IMR-90 (cell line): ENCODE results near the gene CCR5AS.

Experiments used
- ATAC-seq: fragments of 200-7000 bp; cut with Tn5 transposase; 2 replicates; pipeline ENCODE4 v1.9.1; 2020; ENCODE audit warnings: low read depth, mild to moderate bottlenecking, moderate library complexity
- BruUV-seq: library from RNA; stranded (reverse); fragments of 400-500 nt; replicated peaks from 2 replicates; lab custom pipeline; 2021; lab: Mats Ljungman, UMichigan
- CTCF ChIA-PET: fragments of 300-600 bp; formaldehyde crosslinking; extraction: SDS; loops from one replicate; lab custom pipeline; 2021; ENCODE audit warnings: antibody characterized with exemption; lab: Yijun Ruan, JAX
- POLR2A ChIA-PET: fragments of 300-600 bp; sonication (Branson Sonifier 250); formaldehyde crosslinking; loops from one replicate; lab custom pipeline; 2022; ENCODE audit warnings: antibody characterized with exemption; ENCODE audit not compliant: unreplicated experiment; lab: Charles Lee
- DNase-seq: peaks from one replicate; pipeline ENCODE4 v3.0.0; 2013
- H2AFZ ChIP-seq: replicated peaks from 2 replicates; pipeline ENCODE3; 2013; ENCODE audit warnings: low read length, mild to moderate bottlenecking; ENCODE audit not compliant: poor library complexity
- H2AK5ac ChIP-seq: 2 replicates; pipeline ENCODE4 v1.6.1; 2013; ENCODE audit warnings: low read depth, low read length, inconsistent platforms
- H2AK9ac ChIP-seq: replicated peaks from 2 replicates; pipeline ENCODE3; 2013; ENCODE audit warnings: mild to moderate bottlenecking, low read depth, low read length, moderate library complexity; ENCODE audit not compliant: poor library complexity
- H2BK120ac ChIP-seq: 2 replicates; pipeline ENCODE4 v1.6.1; 2013; ENCODE audit warnings: low read depth, low read length, inconsistent platforms
- H2BK15ac ChIP-seq: 3 replicates; pipeline ENCODE4 v1.6.1; 2013; ENCODE audit warnings: low read depth, low read length, inconsistent platforms
- H2BK20ac ChIP-seq: 2 replicates; pipeline ENCODE4 v1.6.1; 2013; ENCODE audit warnings: low read depth, mild to moderate bottlenecking, inconsistent platforms, low read length, moderate library complexity
- H2BK5ac ChIP-seq: 2 replicates; pipeline ENCODE4 v1.6.1; 2013; ENCODE audit warnings: mild to moderate bottlenecking, low read depth, low read length, inconsistent platforms; ENCODE audit not compliant: poor library complexity, severe bottlenecking
- H3K14ac ChIP-seq: replicated peaks from 2 replicates; pipeline ENCODE4 v1.6.1; 2013; ENCODE audit warnings: low read depth, low read length, inconsistent platforms
- H3K18ac ChIP-seq: 2 replicates; pipeline ENCODE4 v1.6.1; 2013; ENCODE audit warnings: low read depth, low read length, control low read depth
- H3K23ac ChIP-seq: 2 replicates; pipeline ENCODE4 v1.6.1; 2013; ENCODE audit warnings: low read depth, low read length, inconsistent platforms
- H3K27ac ChIP-seq: 2 replicates; pipeline ENCODE4 v1.5.1; 2013; ENCODE audit warnings: mild to moderate bottlenecking, control low read depth, low read length; ENCODE audit not compliant: insufficient read depth
- H3K27me3 ChIP-seq: 2 replicates; pipeline ENCODE4 v1.6.1; 2013; ENCODE audit warnings: low read length; ENCODE audit not compliant: control insufficient read depth, insufficient read depth
- H3K36me3 ChIP-seq: 2 replicates; pipeline ENCODE4 v1.6.1; 2013; ENCODE audit warnings: low read length, mixed read lengths; ENCODE audit not compliant: control insufficient read depth, insufficient read depth
- H3K4ac ChIP-seq: 2 replicates; pipeline ENCODE4 v1.6.1; 2013; ENCODE audit warnings: low read depth, low read length, inconsistent platforms
- H3K4me1 ChIP-seq: 2 replicates; pipeline ENCODE4 v1.6.1; 2013; ENCODE audit warnings: low read length, mixed read lengths; ENCODE audit not compliant: control insufficient read depth, insufficient read depth
- H3K4me2 ChIP-seq: 2 replicates; pipeline ENCODE4 v1.6.1; 2013; ENCODE audit warnings: low read depth, mild to moderate bottlenecking, control low read depth, low read length, moderate library complexity
- H3K4me3 ChIP-seq: 2 replicates; pipeline ENCODE4 v1.5.1; 2013; ENCODE audit warnings: low read depth, mild to moderate bottlenecking, control low read depth, low read length, moderate library complexity; ENCODE audit not compliant: insufficient read depth
- H3K56ac ChIP-seq: 2 replicates; pipeline ENCODE4 v1.6.1; 2013; ENCODE audit warnings: low read length, inconsistent platforms; ENCODE audit not compliant: insufficient read depth; ENCODE audit errors: extremely low read depth
- H3K79me1 ChIP-seq, 2 experiments: 2 replicates each; pipeline ENCODE4 v1.6.1; 2013; ENCODE audit warnings: low read length in 2 of 2, inconsistent platforms in 1 of 2, low read depth in 1 of 2
- H3K9ac ChIP-seq: 2 replicates; pipeline ENCODE4 v1.6.1; 2013; ENCODE audit warnings: low read depth, low read length, control low read depth
- H3K9me1 ChIP-seq: 2 replicates; pipeline ENCODE4 v1.6.1; 2013; ENCODE audit warnings: low read length, inconsistent platforms; ENCODE audit not compliant: insufficient read depth
- H3K9me3 ChIP-seq: 2 replicates; pipeline ENCODE4 v1.6.1; 2013; ENCODE audit warnings: low read length; ENCODE audit not compliant: control insufficient read depth, insufficient read depth
- H4K20me1 ChIP-seq: 2 replicates; pipeline ENCODE4 v1.6.1; 2013; ENCODE audit warnings: low read length, inconsistent platforms; ENCODE audit not compliant: insufficient read depth
- H4K5ac ChIP-seq: 2 replicates; pipeline ENCODE4 v1.6.1; 2013; ENCODE audit warnings: mild to moderate bottlenecking, low read depth, low read length, control low read depth
- H4K8ac ChIP-seq, 2 experiments: 2 replicates each; pipeline ENCODE4 v1.6.1; 2013; ENCODE audit warnings: low read depth in 2 of 2, low read length in 2 of 2, control low read depth in 1 of 2, inconsistent platforms in 1 of 2
- H4K91ac ChIP-seq: 2 replicates; pipeline ENCODE4 v1.6.1; 2013; ENCODE audit warnings: low read depth, low read length, inconsistent platforms; ENCODE audit not compliant: insufficient read depth
- BHLHE40 ChIP-seq: fragments of 150-350 bp; IDR thresholded peaks from 2 replicates; pipeline ENCODE4 v1.6.1; 2016; ENCODE audit warnings: mild to moderate bottlenecking, low read depth, low read length
- CEBPB ChIP-seq: IDR thresholded peaks from 2 replicates; pipeline ENCODE4 v1.6.1; 2012; ENCODE audit warnings: low read depth, low read length, improper control_type of control experiment
- NFE2L2 ChIP-seq: fragments of 150-350 bp; IDR thresholded peaks from 2 replicates; pipeline ENCODE4 v1.6.1; 2016; ENCODE audit warnings: low read depth, mild to moderate bottlenecking, low read length
- POLR2A ChIP-seq: IDR thresholded peaks from 2 replicates; pipeline ENCODE4 v1.6.1; 2012; ENCODE audit warnings: mild to moderate bottlenecking, low read depth, low read length
- RFX5 ChIP-seq: IDR thresholded peaks from 2 replicates; pipeline ENCODE4 v1.8.0; 2012; ENCODE audit warnings: low read depth, mild to moderate bottlenecking, low read length, moderate library complexity
- WGBS, 2 experiments: methylation state at CpG; one replicate each; pipeline versions ENCODE4 v1.1.5 to v1.1.7; 2013; ENCODE audit warnings: missing lambda C conversion rate in 2 of 2; ENCODE audit not compliant: insufficient read length in 1 of 2; ENCODE audit errors: extremely low coverage in 2 of 2; 5-methylcytosine and 5-hydroxymethylcytosine counted together
- dilution Hi-C: fragments of 300-500 bp; cut with HindIII; formaldehyde crosslinking; loops from one replicate; pipeline ENCODE4 v1.14.3; 2018; ENCODE audit warnings: low sequenced_read_pairs; ENCODE audit not compliant: unreplicated experiment
- in situ Hi-C: fragments of 300-500 bp; cut with MboI; formaldehyde crosslinking; loops from 3 replicates; pipeline ENCODE4 v1.14.3; 2019; ENCODE audit warnings: low sequenced_read_pairs, inconsistent platforms, mixed read lengths
- intact Hi-C: fragments of 100-400 bp; cut with micrococcal nuclease; formaldehyde crosslinking; loops from 2 replicates; pipeline ENCODE4 v1.10.0; 2022

CCR5AS gene

GRCh38 chr3:46338840-46339239, 68.0 kb downstream of the CCR5AS start:
- POLR2A ChIA-PET, result no interaction called here
- no peak for DNase-seq

More at GRCh38 chr3:46338840-46339239, 68.0 kb downstream of the CCR5AS start:
- Histone ChIP-seq H2BK20ac (no peak overlapping the region), H4K5ac (no peak overlapping the region), H3K27me3 (peaks cover 4% of the 10 kb centered on the region), H3K4ac (no peak overlapping the region), H3K23ac (no peak overlapping the region), H3K18ac (no peak overlapping the region), H2AK9ac (no peak overlapping the region), H3K56ac (no peak overlapping the region), H4K20me1 (no peaks in the 10 kb centered on the region), H2BK15ac (no peak overlapping the region), H3K9ac (no peak overlapping the region), H2AK5ac (no peak overlapping the region), H3K9me3 (peaks cover 4% of the 10 kb centered on the region; the same call in 1 of the 2 replicates), H3K4me1 (no peaks in the 10 kb centered on the region), H3K36me3 (no peaks in the 10 kb centered on the region), H3K27ac (no peak overlapping the region), H2BK5ac (no peak overlapping the region), H3K4me3 (no peak overlapping the region), H2BK120ac (no peak overlapping the region), H4K91ac (no peak overlapping the region), H3K9me1 (no peaks in the 10 kb centered on the region), H3K4me2 (no peak overlapping the region), H3K79me1 (no peaks in the 10 kb centered on the region), H2AFZ (no peak overlapping the region), H3K14ac (no peak overlapping the region), H4K8ac (no peak overlapping the region)
- CTCF ChIA-PET, result no interaction called here
- no TSS peak for BruUV-seq
- no CpG with 5 or more reads among the region's 1 CpG for WGBS, 2 experiments
- in situ Hi-C loops, result no loop called here
- intact Hi-C loops, result no loop called here
- ATAC-seq, result no peak
- no peak for TF ChIP-seq NFE2L2
- TF ChIP-seq RFX5, result no peak
- no peak for TF ChIP-seq CEBPB
- no peak for TF ChIP-seq BHLHE40
- TF ChIP-seq POLR2A, result no peak
- dilution Hi-C loops, result no loop called here
